GM12865 (cell line): ENCODE data around the gene IFT57.
A peak's percentile ranks its signal among the peaks of the same experiment; 100 is the strongest.

Experiments used
- DNase-seq: peaks from one replicate; pipeline ENCODE4 v3.0.0; 2010; ENCODE audit warnings: low read depth
- H3K4me3 ChIP-seq: 2 replicates; pipeline ENCODE4 v1.5.1; 2011; ENCODE audit warnings: mild to moderate bottlenecking, low read depth, low read length, control low read depth
- CTCF ChIP-seq: IDR thresholded peaks from 2 replicates; pipeline ENCODE4 v1.5.1; 2011; ENCODE audit warnings: low read length, control low read depth, low read depth, inconsistent platforms; ENCODE audit not compliant: insufficient read depth; ENCODE audit errors: missing control alignments

IFT57 gene

GRCh38 chr3:108133048-108133369 lies 89.2 kb downstream of the IFT57 start:
- TF ChIP-seq CTCF, result no peak
- no peak for DNase-seq
- no peak overlapping the region for H3K4me3 ChIP-seq

GRCh38 chr3:108131475-108132134 lies 90.6 kb downstream of the IFT57 start:
- DNase-seq, result no peak
- H3K4me3 ChIP-seq, result no peak overlapping the region
- TF ChIP-seq CTCF, result no peak

- DNase-seq, result no peak
These were observed 91.3 kb downstream of the IFT57 start for GRCh38 chr3:108130701-108131474.

GRCh38 chr3:108130236-108130635 lies 92.0 kb downstream of the IFT57 start:
- DNase-seq, result no peak
- no peak overlapping the region for H3K4me3 ChIP-seq
- TF ChIP-seq CTCF, result no peak

More at GRCh38 chr3:108130701-108131474, 91.3 kb downstream of the IFT57 start:
- no peak for TF ChIP-seq CTCF
- no peak overlapping the region for H3K4me3 ChIP-seq

GRCh38 chr3:108127301-108127988 lies 94.8 kb downstream of the IFT57 start:
- TF ChIP-seq CTCF, result no peak
- H3K4me3 ChIP-seq, result peak overlapping the region; percentile 66
- peak; percentile 76 for DNase-seq

GRCh38 chr3:108126348-108126747 lies 95.9 kb downstream of the IFT57 start:
- DNase-seq, result no peak
- peak overlapping the region; percentile 66 for H3K4me3 ChIP-seq
- TF ChIP-seq CTCF, result no peak
